ENCODE measurements around the gene CLASP1. TPM values are rescaled to one million over a fixed set of nuclear protein-coding genes. Genes with fewer than 3 reads are reported as not detected.
"Not testable (repeated sequence)": the region's sequence is repeated elsewhere in the genome, so short reads cannot be mapped to it uniquely, and the experiment has no call there.

CLASP1 gene
- total RNA-seq, 1 donor from 2014 or later = 60.1 TPM

- DNase-seq = no peak
Observed at GRCh38 chr2:121345101-121345500, 304.2 kb downstream of the CLASP1 start.

DNA sequence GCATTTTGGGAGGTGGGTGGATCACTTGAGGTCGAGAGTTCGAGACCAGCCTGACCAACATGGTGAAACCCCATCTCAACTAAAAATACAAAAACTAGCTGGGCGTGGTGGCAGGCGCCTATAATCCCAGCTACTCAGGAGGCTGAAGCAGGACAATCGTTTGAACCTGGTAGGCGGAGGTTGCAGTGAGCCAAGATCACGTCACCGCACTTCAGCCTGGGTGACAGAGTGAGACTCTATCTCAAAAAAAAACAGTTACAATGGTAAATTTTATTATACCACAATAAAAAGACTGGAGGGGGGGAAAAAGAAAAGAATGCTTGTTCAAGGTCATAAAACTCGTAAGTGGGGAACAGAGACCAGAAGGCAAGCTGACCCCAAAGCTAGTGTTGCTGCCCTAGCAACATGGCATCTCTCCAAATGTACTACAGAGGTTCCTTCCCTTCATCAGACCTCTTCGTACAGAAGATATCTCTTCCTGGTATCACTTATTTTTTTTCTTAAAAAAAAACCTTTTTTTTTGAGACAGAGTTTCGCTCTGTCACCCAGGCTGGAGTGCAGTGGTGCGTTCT is 305.3 kb downstream of the CLASP1 start:
- peaks cover 95% of the 10 kb centered on the region for H3K36me3 ChIP-seq
- H3K4me3 ChIP-seq; H3K27me3 ChIP-seq (ENCODE audit: low read depth); intact Hi-C loops (cut with micrococcal nuclease); H3K4me1 ChIP-seq; DNase-seq; H3K27ac ChIP-seq (replicated peaks); H3K9me3 ChIP-seq (replicated peaks): not testable (repeated sequence)

More at GRCh38 chr2:121345101-121345500, 304.2 kb downstream of the CLASP1 start:
- H3K36me3 ChIP-seq = peaks cover 95% of the 10 kb centered on the region
- H3K4me3 ChIP-seq = no peak overlapping the region
- intact Hi-C loops (cut with micrococcal nuclease) = no loop called here
- H3K27me3 ChIP-seq (ENCODE audit: low read depth) = no peaks in the 10 kb centered on the region
- H3K9me3 ChIP-seq (replicated peaks) = no peaks in the 10 kb centered on the region
- H3K4me1 ChIP-seq = peaks cover 8% of the 10 kb centered on the region
- no peak for TF ChIP-seq CTCF (IDR thresholded peaks at IDR 0.05; ENCODE audit: borderline replicate concordance)
- no peak overlapping the region for H3K27ac ChIP-seq (replicated peaks)

- Histone ChIP-seq H3K4me1 (no peaks in the 10 kb centered on the region), H3K27me3 (ENCODE audit: low read depth) (no peaks in the 10 kb centered on the region), H3K36me3 (peaks cover 95% of the 10 kb centered on the region), H3K9me3 (replicated peaks) (no peaks in the 10 kb centered on the region), H3K27ac (replicated peaks) (no peak overlapping the region), H3K4me3 (no peak overlapping the region)
- no peak for DNase-seq
- no peak for TF ChIP-seq CTCF (IDR thresholded peaks at IDR 0.05; ENCODE audit: borderline replicate concordance)
- intact Hi-C loops (cut with micrococcal nuclease) = no loop called here
Observed at GRCh38 chr2:121343191-121343590, 306.1 kb downstream of the CLASP1 start.

- TF ChIP-seq CTCF (IDR thresholded peaks at IDR 0.05; ENCODE audit: borderline replicate concordance) = no peak
- Histone ChIP-seq H3K27ac (replicated peaks) (no peak overlapping the region), H3K9me3 (replicated peaks) (no peaks in the 10 kb centered on the region), H3K36me3 (peaks cover 93% of the 10 kb centered on the region), H3K4me3 (no peak overlapping the region), H3K27me3 (ENCODE audit: low read depth) (no peaks in the 10 kb centered on the region), H3K4me1 (no peaks in the 10 kb centered on the region)
- intact Hi-C loops (cut with micrococcal nuclease) = no loop called here
- no peak for DNase-seq
Observed at GRCh38 chr2:121342751-121343150, 306.5 kb downstream of the CLASP1 start.

- no peak for TF ChIP-seq CTCF (IDR thresholded peaks at IDR 0.05; ENCODE audit: borderline replicate concordance)
- Histone ChIP-seq H3K27ac (replicated peaks) (no peak overlapping the region), H3K9me3 (replicated peaks) (no peaks in the 10 kb centered on the region), H3K36me3 (peaks cover 75% of the 10 kb centered on the region), H3K4me3 (no peak overlapping the region), H3K27me3 (ENCODE audit: low read depth) (no peaks in the 10 kb centered on the region), H3K4me1 (no peaks in the 10 kb centered on the region)
- DNase-seq = no peak
- intact Hi-C loops (cut with micrococcal nuclease) = no loop called here
Observed at GRCh38 chr2:121340926-121341325, 308.3 kb downstream of the CLASP1 start.

GRCh38 chr2:121338281-121338680 is 311.0 kb downstream of the CLASP1 start:
- intact Hi-C loops (cut with micrococcal nuclease) = no loop called here
- Histone ChIP-seq H3K4me1 (no peaks in the 10 kb centered on the region), H3K9me3 (replicated peaks) (no peaks in the 10 kb centered on the region), H3K27ac (replicated peaks) (no peak overlapping the region), H3K36me3 (peaks cover 50% of the 10 kb centered on the region), H3K4me3 (no peak overlapping the region), H3K27me3 (ENCODE audit: low read depth) (no peaks in the 10 kb centered on the region)
- no peak for DNase-seq
- no peak for TF ChIP-seq CTCF (IDR thresholded peaks at IDR 0.05; ENCODE audit: borderline replicate concordance)

Measured in left ventricle myocardium inferior (tissue), 1 donor.